Measurements from ENCODE around the gene SLC6A13.

DNA sequence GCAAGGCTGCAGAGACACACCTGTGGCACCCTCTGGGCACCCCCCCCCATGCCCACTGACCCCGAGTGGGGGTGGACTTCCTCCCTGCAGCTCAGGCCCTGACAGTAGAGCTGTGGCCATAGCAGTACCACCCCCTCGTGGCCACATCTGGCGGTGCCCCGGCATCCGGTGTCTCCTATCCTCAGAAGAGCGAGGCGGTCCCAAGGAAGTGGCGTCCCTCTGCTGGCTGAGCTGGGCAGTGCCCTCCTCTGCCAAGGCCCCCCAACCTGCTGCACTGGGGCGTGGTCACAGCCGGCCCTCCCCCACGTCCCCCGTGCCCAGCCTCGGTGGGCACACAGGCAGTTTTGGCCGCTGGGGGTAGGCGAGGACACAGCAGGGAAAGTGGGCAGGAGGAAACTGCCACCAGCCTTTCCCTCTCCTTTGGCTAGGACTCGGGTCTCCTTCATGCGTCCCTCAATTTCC, 42.7 kb downstream of the SLC6A13 start:
- TF ChIP-seq, protein P1, sequence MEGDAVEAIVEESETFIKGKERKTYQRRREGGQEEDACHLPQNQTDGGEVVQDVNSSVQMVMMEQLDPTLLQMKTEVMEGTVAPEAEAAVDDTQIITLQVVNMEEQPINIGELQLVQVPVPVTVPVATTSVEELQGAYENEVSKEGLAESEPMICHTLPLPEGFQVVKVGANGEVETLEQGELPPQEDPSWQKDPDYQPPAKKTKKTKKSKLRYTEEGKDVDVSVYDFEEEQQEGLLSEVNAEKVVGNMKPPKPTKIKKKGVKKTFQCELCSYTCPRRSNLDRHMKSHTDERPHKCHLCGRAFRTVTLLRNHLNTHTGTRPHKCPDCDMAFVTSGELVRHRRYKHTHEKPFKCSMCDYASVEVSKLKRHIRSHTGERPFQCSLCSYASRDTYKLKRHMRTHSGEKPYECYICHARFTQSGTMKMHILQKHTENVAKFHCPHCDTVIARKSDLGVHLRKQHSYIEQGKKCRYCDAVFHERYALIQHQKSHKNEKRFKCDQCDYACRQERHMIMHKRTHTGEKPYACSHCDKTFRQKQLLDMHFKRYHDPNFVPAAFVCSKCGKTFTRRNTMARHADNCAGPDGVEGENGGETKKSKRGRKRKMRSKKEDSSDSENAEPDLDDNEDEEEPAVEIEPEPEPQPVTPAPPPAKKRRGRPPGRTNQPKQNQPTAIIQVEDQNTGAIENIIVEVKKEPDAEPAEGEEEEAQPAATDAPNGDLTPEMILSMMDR (conservative IDR thresholded peaks at IDR 0.05; ENCODE audit: low read depth, low read length): peak; percentile 69
- TF ChIP-seq EZH2phosphoT487 (IDR thresholded peaks at IDR 0.05; ENCODE audit: borderline replicate concordance, low read length): no peak
- no peak for TF ChIP-seq EZH2 (IDR thresholded peaks at IDR 0.05; ENCODE audit: low read length, unreplicated experiment)

Data from PC-3 (cell line).